Subcutaneous preadipocyte (primary cell): Measurements from ENCODE around the gene FAF2. TPM values are rescaled to one million over a fixed set of nuclear protein-coding genes. Genes with fewer than 3 reads are reported as not detected.

ENCODE experiments used
- small RNA-seq: library from RNA; depleted of rRNA; stranded (forward); fragments of <200 nt; gene quantifications from one replicate; pipeline ENCODE3, GENCODE V24; 2012
- total RNA-seq: library from RNA; depleted of rRNA; stranded (reverse); fragments of >200 nt; gene quantifications from 2 replicates; pipeline ENCODE4 v1.2.3, GENCODE V29; 2012

FAF2 gene, protein sequence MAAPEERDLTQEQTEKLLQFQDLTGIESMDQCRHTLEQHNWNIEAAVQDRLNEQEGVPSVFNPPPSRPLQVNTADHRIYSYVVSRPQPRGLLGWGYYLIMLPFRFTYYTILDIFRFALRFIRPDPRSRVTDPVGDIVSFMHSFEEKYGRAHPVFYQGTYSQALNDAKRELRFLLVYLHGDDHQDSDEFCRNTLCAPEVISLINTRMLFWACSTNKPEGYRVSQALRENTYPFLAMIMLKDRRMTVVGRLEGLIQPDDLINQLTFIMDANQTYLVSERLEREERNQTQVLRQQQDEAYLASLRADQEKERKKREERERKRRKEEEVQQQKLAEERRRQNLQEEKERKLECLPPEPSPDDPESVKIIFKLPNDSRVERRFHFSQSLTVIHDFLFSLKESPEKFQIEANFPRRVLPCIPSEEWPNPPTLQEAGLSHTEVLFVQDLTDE
- total RNA-seq = 37.5 and 47.3 TPM in 2 replicates

DNA sequence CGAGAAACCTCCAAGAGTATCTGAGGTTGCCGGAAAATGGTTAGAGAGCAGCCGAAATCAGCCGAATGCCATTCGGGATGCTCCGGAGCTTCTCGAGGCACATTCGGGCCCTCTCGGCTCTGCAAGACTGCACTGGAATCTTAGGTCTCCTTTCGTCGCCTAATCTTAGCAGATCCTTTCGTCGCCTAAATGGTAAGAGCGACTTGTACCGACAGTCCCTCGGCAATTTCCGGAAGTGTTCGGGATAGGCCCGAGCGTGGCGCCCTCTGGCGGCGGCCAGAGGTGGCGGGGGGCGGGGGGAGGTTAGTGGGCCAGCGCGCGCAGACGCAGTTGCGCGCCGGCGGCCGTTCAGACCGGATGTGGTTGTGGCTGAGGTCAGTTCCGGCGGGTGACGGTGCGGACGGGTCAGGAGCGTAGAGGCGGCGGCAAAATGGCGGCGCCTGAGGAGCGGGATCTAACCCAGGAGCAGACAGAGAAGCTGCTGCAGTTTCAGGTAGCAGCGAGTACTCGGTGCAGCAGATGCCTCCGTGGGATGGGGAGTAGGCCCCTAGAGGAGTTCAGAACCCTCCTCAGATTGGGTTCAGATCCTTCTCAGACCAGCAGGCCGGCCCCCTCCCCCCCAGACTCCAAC is at the start of gene FAF2:
Gene FAF2 (plus strand): TSS at position 408 of the 631 bp plus-strand sequence. CDS start 23 bp downstream, at position 431.

DNA sequence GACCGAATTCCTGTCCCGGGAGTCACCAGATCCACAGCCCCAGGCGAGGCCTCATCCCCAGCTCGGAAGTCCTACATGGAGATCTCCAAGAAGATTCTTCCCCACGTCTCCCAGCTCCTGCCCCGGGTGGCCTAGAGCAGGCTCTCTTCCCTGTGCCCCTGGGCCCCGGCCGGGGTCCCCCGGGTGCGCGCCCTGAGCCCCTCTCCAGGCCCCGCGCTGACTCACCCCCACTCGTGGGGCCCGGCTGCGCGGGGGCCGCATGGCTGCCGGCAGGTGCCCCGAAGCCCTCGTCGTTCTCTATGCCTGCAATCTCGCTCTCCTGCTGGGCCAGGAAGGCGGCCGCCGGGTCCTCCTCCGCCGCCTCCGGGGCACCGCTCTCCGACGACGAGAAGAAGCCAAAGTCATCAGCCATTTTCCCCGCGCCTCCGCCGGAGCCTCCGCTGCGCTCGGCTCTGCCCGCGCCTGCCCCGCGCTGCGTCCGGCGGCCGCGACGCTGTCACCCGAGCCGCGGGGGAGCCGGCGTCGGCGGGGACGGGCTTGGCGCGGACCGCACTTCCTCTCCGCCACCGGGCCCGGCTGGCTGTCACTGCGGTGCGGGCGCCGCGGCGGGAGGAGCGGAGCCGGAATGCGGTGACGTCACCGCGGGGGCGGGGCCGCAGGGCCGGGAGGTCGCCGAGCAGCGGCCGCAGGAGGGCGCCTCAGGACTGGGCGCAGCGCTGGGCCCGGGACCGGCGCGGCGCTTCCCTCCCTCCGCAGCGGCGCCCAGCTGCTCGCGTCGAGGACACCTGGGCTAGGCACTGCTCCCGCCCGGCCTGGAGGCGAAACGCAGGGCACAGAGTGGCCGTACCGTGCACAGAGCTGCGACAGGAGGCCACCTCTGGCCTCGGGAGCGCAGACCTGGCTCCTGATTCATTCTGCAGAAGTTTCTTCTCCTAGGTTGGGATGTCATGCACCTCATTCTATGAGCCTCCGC is 31.9 kb upstream of the FAF2 start, which contains the start of gene CLTB:
Gene CLTB (minus strand): TSS at position 588 of the 973 bp plus-strand sequence. CDS start 176 bp downstream, at position 412.

GRCh38 chr5:176536902-176537553 is 88.8 kb downstream of the FAF2 start, which contains the start of gene RNF44:
Gene RNF44, minus strand, starts transcription at chr5:176537402. Its CDS starts 4,930 bp downstream, at chr5:176532472.

GRCh38 chr5:176548967-176549444 is 100.8 kb downstream of the FAF2 start, which contains the start of gene CDHR2:
Gene CDHR2, plus strand, starts transcription at chr5:176549342. Its CDS starts 16,011 bp downstream, at chr5:176565353.

Small RNAs within 50 kb of the gene (small RNA-seq; reads per million reads assigned to genes)
- gene AC010297.1 (not detected), gene RF00019 (not detected), gene RN7SL684P (not detected)

Other genes starting within 250 kb of the FAF2 start
- 7.7 and 11.9 TPM in 2 replicates for gene SIMC1, start 210.0 kb upstream of the FAF2 start, total RNA-seq
- 53.6 and 59.0 TPM in 2 replicates for gene KIAA1191, start 86.6 kb upstream of the FAF2 start, total RNA-seq
- gene ARL10, start 82.9 kb upstream of the FAF2 start, total RNA-seq = 6.1 and 7.7 TPM in 2 replicates
- 22.3 and 25.7 TPM in 2 replicates for gene NOP16, start 59.8 kb upstream of the FAF2 start, total RNA-seq
- gene HIGD2A, start 59.6 kb upstream of the FAF2 start, total RNA-seq = 38.6 and 39.5 TPM in 2 replicates
- gene CLTB, start 31.8 kb upstream of the FAF2 start, total RNA-seq = 76.1 and 88.9 TPM in 2 replicates
- 2.9 and 4.1 TPM in 2 replicates for gene RNF44, start 89.0 kb downstream of the FAF2 start, total RNA-seq
- gene CDHR2, start 101.0 kb downstream of the FAF2 start, total RNA-seq = not detected in 2 replicates
- gene GPRIN1, start 161.8 kb downstream of the FAF2 start, total RNA-seq = 5.1 and 8.0 TPM in 2 replicates
- gene SNCB, start 182.1 kb downstream of the FAF2 start, total RNA-seq = 1.2 TPM in 1 of 2 replicates, not detected in the other
- gene EIF4E1B, start 182.3 kb downstream of the FAF2 start, total RNA-seq = not detected in 2 replicates
- gene TSPAN17, start 199.1 kb downstream of the FAF2 start, total RNA-seq = 26.8 and 30.7 TPM in 2 replicates